HG02938 (cell line): ENCODE measurements around the gene FIG4.
A peak's percentile ranks its signal among the peaks of the same experiment; 100 is the strongest.
"Not testable (repeated sequence)": the region's sequence is repeated elsewhere in the genome, so short reads cannot be mapped to it uniquely, and the experiment has no call there.

Source experiments
- ATAC-seq: cut with Tn5 transposase; IDR thresholded peaks from one replicate; pipeline ENCODE4 v1.9.1; 2021; ENCODE audit warnings: mild to moderate bottlenecking, moderate library complexity; ENCODE audit not compliant: unreplicated experiment

FIG4 gene

DNA sequence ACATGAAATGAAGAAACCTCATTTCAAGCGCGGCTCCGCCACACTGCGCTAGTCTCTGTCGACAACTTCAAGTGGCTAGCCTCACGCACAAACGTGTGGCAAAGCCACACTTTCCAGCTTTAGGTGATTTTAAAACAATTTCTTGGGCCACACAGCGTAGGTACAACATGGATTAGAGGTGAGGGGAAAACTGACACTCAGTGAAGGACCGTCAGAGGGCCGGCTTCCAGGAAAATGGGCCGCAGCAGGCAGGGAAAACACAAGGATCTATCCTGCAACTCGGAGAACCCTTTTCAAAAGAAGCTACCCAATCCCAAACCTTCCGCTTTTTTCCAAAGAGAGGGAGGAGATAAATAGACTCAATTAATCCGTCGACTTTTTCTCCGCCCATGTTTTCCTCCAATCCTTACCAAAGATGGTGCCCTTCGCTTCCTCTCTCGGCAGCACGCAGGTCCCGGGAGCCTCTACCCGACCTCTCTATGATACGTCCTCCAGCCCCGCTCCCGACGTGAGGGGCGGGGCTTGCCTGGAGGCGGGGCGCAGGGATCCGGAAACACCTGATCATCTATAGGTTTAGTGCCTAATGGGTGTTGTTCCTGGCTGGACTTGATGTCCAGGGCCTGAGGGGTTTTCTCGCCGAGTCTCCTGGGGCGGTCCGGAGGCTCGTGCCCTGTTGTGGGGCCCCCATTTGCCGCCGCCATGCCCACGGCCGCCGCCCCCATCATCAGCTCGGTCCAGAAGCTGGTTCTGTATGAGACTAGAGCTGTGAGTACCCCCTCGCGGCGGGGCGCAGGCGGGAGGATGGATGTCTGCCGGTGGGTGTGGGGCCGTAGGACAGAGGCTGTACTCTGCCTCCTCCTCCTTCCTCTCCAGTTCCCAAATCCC, at the start of gene FIG4, which contains the start of gene AK9:
Gene FIG4 (plus strand): TSS at position 560 of the 885 bp plus-strand sequence. CDS start 140 bp downstream, at position 700.
Gene AK9 (minus strand): TSS at position 466 of the 885 bp plus-strand sequence. CDS start 15,457 bp downstream, outside the sequence.
- peak; percentile 93 for ATAC-seq

- no peak for ATAC-seq
Measured at GRCh38 chr6:109644131-109644530, 47.0 kb upstream of the FIG4 start.

- ATAC-seq = no peak
Measured at GRCh38 chr6:109653264-109653663, 37.8 kb upstream of the FIG4 start.

GRCh38 chr6:109655761-109656262, 35.3 kb upstream of the FIG4 start:
- ATAC-seq = no peak

DNA sequence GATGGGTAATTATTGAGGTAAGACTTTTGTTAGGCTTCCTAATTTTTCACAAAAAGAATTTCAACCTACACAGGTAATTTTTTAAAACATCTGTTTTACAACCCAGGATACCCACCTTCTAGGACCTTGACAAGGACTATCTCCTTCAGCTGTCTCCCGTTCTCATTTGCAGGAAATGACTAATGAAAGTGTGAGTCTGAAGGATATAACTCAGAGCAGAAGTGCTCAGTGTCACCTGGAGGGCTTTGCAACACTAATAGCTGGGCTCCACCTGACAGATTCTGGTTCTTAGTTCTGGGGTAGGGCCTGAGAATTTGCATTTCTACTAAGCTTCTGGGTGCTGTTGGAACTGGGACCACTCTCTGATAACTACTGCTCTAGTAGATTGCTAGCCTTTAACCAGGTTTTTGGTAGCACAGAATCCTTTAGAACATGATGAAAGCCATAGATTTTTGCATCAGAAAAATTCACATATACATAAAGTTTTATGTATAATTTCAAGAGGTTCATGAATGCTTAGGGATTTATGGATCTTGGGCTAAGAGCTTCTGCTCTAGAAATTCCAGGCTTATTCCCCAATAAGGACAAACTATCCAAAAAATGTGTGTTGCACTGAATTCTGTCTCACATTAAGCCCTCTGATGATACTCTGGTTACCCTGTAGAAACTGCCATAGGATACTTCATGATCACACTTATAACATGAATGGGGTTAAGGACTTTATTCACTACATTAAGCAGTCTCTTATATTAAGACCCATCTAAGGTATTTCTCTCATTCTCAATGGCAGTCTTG, 30.4 kb upstream of the FIG4 start:
- ATAC-seq = no peak

DNA sequence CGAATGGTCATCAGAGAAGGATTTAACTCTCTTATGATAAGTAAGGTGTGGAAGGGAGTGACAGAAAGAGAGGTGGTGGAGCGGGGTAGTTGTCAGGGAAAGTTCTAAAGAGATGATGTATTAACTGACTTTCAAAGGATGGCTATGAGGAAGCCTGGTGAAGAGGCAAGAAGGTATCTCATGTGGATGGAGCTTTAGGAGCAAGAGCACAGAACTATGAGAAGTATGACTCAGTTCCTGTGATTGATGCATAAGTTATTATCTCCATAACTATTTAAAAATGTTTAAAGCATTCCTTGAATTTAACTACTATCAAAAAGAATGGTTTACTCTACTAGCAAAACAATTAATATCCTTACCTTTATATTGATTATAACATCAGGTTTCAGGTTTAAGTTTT, 28.9 kb upstream of the FIG4 start:
- ATAC-seq = no peak

DNA sequence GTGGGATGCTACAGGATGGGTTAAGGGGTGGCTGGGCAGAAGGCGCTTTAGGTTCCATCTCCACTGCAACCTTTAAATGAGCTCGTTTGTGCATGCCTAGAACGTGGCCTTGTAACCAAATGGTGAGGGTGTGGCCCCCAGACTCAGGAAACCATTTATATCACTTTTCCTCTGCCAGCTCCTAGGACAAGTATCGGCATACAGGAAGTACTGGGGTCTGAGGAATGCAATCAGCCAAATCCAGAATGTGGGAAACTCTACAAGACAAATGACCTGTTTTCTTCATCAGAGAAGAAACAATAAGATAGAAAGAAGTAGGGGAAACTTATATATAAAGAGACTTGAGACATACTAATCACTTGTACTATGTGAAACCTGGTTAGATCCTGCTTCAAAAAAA, 21.3 kb upstream of the FIG4 start:
- ATAC-seq = no peak

DNA sequence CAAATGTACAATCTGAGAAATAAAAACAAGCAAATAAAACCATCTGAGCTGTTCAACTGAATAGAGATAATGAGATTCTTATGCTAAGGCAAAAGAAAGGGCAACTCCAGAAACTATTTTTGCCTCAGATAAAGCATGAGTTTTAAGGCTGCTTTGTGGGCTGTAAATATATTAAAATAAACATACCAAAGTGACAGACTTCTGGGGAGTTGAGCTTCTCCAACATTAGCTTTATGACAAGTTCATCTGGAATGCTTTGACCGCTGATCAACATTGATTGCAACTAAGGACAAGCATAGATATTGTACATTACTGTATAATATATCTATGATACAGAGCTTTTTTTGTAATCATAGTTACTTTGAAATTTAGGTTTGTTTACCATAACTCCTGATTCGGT, 19.4 kb upstream of the FIG4 start:
- no peak for ATAC-seq

DNA sequence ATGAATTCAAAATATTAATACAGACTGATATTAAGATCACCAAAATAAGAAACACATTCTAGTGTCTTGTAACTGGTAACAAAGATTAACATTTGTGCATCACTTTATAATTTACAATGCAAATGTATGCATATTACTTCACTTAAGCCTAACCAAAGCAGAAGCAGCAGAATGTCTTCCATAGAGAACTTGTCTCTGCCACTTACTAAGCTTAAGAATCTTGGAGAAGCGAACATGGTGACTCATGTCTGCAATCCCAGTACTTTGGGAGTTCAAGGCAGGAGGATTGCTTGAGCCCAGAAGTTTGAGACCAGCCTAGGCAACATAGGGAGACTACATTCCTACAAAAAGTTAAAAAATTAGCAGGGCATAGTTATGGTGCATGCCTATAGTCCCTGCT, 18.9 kb upstream of the FIG4 start:
- no peak for ATAC-seq

DNA sequence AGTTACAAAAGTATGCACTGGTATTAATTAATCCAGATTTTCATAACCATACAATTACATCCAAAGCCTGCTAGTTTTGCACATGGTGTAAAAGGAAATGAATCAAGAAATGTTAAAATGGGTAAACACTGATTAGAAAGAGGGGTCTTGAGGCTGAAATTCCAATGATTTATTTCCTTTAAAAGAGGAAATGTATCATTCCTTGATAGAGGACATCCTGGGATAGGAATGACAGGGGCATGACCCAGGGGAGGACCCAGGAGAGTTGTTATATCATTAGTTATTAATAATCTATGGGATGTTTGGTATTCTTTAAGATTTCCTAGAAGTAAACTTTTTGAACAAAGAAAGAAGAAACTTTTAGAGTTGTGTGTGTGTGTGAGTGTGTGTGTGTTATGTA, 18.3 kb upstream of the FIG4 start:
- ATAC-seq = no peak

DNA sequence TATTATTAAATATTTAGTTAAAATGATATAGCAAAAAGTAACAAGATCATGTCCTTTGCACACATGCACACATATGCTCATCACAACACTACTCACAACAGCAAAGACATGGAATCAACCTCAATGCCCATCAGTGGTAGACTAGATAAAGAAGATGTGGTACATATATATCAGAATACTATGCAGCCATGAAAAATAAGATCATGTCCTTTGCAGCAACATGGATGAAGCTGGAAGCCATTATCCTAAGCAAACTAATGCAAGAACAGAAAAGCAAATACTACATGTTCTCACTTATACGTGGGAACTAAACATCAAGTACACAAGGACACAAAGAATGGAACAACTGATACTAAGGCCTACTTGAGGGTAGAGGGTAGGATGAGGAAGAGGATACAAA, 14.4 kb upstream of the FIG4 start:
- ATAC-seq = no peak

- no peak for ATAC-seq
Measured at GRCh38 chr6:109678240-109678639, 12.9 kb upstream of the FIG4 start.

GRCh38 chr6:109678661-109679505, 12.2 kb upstream of the FIG4 start:
- ATAC-seq = not testable (repeated sequence)

DNA sequence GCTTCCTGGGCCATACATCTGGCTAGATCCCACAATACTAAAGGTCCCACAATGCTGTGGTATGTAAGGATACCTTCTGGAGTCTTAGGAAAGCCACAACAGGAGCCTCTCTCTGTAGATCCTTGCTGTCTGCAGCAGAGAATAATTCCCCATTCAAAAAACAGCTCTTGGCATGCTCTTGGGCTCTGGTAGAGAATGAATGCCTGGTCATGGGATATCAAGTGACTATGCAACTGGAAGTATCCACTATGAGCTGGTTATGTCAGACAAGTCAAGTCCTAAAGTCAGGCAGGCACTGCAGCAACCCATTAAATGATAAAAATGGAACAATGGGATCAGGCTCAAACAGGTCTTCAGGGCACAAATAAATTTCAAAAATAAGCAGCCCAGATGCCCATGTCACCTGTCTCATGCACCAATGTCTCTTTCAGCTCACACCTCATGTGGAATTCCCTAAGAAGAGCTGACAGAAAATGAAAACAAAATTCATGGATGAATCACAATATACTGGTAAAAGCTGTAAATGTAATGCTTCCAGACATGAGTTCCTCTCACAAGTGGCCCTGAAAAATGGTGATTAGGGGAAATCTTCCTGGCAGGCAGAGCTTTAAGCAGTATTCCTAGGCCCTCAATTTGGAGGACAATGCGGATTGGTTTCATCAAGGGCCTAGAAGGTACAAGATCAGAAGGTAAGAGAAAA, 4.4 kb upstream of the FIG4 start:
- no peak for ATAC-seq

GRCh38 chr6:109687271-109687761, 3.8 kb upstream of the FIG4 start:
- no peak for ATAC-seq

- peak; percentile 32 for ATAC-seq
Measured at GRCh38 chr6:109690373-109690736, 741 bp upstream of the FIG4 start.

GRCh38 chr6:109693111-109693510, 2.0 kb downstream of the FIG4 start:
- no peak for ATAC-seq

GRCh38 chr6:109695468-109695867, 4.4 kb downstream of the FIG4 start:
- ATAC-seq = no peak

- no peak for ATAC-seq
Measured at GRCh38 chr6:109696355-109696754, 5.3 kb downstream of the FIG4 start.

- no peak for ATAC-seq
Measured at GRCh38 chr6:109701221-109701620, 10.1 kb downstream of the FIG4 start.
